ENCODE measurements around the gene GADD45B.
"Not testable (repeated sequence)": the region's sequence is repeated elsewhere in the genome, so short reads cannot be mapped to it uniquely, and the experiment has no call there.

Gene GADD45B

GRCh38 chr19:2518856-2519255 is 42.9 kb downstream of the GADD45B start:
- not testable (repeated sequence) for DNase-seq

- DNase-seq, result no peak
These were observed 43.6 kb downstream of the GADD45B start for GRCh38 chr19:2519482-2519881.

GRCh38 chr19:2523630-2524311 is 47.8 kb downstream of the GADD45B start:
- DNase-seq, result no peak

- DNase-seq, result no peak
These were observed 48.5 kb downstream of the GADD45B start for GRCh38 chr19:2524361-2524839.

- no peak for DNase-seq
These were observed 49.2 kb downstream of the GADD45B start for GRCh38 chr19:2524840-2525723.

- no peak for DNase-seq
These were observed 51.2 kb downstream of the GADD45B start for GRCh38 chr19:2527171-2527570.

GRCh38 chr19:2527686-2528085 is 51.8 kb downstream of the GADD45B start:
- no peak for DNase-seq
